GM21786 (cell line): ENCODE measurements around the gene SGK1.
"Not testable (repeated sequence)": the region's sequence is repeated elsewhere in the genome, so short reads cannot be mapped to it uniquely, and the experiment has no call there.

Source experiments
- ATAC-seq: cut with Tn5 transposase; IDR thresholded peaks from one replicate; pipeline ENCODE4 v1.9.1; 2021; ENCODE audit not compliant: unreplicated experiment

Gene SGK1

DNA sequence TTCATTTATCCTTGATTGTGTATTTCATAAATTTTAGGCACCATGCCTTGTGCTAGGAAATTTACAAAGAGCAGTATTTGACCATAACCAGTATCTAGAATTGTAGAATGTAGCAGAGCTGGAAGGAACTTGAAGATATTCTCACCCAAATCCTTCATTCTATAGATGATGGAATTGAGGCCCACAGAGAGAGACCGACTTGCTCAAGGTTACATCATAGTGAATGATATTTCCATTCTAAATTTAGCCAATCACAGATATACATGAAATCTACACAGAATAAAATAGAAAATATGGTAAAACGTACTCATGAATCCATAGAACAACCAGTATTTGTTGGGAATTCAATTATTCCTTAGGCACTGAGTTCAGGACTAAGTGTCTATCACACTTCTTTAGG lies 10.9 kb upstream of the SGK1 start:
- no peak for ATAC-seq

- no peak for ATAC-seq
Measured at GRCh38 chr6:134328138-134328537, 10.2 kb upstream of the SGK1 start.

DNA sequence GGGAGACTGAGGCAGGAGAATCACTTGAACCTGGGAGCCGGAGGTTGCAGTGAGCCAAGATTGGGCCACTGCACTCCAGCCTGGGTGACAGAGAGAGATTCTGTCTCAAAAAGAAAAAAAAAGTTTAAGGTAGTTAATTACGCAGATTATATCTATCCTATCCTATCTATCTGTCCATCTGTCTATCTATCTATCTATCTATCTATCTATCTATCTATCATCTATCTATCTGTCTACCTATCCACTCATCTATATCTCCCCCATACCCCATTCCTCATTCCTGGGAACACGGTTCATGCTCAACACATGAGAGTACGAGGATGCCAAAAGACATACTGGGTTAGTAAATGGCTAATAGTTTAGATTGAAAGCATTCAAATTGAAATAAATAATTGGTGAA lies 8.3 kb upstream of the SGK1 start:
- not testable (repeated sequence) for ATAC-seq

GRCh38 chr6:134324766-134325165 lies 6.9 kb upstream of the SGK1 start:
- ATAC-seq = no peak

GRCh38 chr6:134324141-134324540 lies 6.2 kb upstream of the SGK1 start:
- ATAC-seq = no peak

GRCh38 chr6:134323698-134324097 lies 5.8 kb upstream of the SGK1 start:
- no peak for ATAC-seq

- ATAC-seq = no peak
Measured at GRCh38 chr6:134323294-134323693, 5.4 kb upstream of the SGK1 start.

DNA sequence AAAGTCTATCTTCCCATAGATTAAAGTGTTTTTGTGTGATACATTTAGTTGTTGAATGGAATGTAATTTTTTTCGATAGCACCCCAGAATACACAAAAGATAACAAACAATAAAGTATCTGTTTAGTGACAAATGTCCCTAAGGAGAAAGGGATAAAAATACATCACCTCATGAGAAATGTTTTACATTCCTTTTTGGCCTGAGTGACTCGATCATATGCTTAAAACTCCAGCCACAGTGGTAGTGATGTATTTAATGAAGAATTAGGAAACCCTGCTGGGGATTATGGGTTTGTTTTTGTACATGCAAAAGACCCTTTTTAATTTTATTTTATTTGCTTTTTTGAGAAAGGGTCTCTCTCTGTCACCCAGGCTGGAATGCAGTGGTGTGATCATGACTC lies 4.3 kb upstream of the SGK1 start:
- no peak for ATAC-seq

- no peak for ATAC-seq
Measured at GRCh38 chr6:134321246-134321645, 3.3 kb upstream of the SGK1 start.

DNA sequence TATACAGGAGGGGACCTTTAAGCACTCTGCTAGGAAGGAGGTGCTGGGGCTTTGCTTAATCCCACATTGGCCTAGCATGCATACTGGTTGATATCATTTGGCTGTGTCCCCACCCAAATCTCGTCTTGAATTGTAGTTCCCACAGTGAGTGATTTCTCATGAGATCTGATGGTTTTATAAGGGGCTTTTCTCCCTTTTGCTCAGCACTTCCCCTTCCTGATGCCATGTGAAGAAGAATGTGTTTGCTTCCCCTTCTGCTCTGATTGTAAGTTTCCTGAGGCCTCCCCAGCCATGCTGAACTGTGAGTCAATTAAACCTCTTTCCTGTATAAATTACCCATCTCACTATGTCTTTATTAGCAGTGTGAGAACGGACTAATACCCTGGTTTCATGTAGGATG lies 1.8 kb upstream of the SGK1 start:
- ATAC-seq = not testable (repeated sequence)

DNA sequence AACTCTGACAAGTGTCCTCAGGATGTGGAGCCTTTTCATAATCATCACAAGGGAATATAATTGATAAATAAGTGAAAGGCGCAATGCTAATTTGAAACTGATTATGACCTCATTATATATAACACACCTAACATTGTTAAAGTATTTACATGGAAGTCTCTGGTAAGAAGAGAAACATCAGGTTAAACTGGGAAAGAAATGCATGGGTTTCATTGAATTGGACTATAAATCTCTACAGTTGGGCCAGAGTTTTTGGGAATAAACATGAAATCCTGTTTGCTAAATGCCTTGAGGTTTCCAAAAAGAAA lies 1.0 kb upstream of the SGK1 start:
- no peak for ATAC-seq

- no peak for ATAC-seq
Measured at GRCh38 chr6:134318236-134318973, 493 bp upstream of the SGK1 start.

DNA sequence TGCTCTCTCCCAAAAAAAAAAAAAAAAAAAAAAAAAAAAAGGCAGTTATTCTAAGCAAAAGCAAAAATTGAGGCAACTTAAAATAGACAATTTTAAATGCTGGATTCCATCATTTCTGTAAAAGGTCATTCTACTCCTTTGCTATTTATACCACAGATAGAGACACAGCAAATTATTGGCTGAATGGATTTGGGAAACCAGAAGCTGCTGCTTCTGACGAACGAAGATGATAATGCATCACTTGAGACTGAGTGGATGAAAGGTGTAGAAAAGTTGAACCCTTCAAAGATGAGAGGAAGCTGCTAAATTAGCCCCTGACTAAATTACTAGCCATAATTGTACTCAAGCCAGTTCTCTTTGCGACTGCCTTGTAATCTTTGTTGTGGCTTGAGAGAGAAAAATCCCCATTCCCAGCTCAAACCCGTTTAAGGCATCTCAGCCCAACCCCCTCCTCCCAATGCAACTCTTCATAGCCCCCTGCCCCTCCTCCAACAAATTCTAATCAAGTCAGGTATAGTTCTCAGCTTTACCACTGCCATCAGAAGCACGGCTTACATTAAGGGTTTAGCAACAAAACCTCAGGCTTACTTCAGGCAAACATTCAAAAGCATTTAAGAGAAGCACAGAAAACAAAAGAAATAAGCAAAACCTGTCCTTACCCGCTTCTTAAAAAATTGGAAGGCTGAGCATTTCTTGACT lies 1.0 kb downstream of the SGK1 start:
- ATAC-seq = no peak

DNA sequence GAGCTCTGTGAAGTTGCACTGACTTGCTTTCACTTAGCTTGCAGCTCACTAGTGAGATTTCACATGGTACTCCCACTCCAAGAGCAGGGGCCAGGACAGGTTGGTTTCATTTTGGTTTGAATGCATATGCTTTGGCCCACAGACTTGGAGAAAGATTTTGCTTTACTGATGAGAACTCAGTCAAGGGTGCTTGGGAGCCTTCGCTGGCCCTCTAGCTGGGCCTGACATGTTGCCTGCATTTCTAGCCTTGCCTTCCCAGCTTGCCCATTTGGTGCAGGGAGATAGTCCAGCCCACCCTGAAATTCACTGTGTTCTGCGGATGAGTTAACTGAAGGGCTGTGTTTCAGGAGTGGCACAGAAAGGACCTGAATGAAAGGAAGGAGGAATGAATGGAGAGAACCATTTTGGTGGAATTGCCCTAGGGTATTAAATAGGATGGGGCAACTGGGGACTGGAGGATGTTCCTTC lies 1.9 kb downstream of the SGK1 start:
- ATAC-seq = no peak

DNA sequence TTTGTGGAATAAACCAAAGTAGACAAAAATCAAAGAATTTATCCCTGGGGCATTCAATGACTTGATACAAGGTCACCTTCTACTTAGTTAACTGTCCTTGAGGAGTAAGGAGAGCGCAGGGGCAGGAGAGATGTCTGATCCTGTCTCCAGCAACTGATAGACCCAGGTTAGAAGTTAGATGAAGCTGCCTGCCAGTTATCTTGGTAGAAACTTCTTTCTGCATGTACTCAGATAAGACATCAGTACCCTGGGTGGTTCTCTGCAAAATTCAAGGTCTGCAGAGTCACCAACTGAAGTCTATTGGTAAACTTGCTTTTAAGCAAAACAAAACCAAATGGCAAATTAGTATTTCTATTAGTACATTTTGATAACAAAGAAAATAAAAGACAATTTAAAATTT lies 2.7 kb downstream of the SGK1 start:
- no peak for ATAC-seq

DNA sequence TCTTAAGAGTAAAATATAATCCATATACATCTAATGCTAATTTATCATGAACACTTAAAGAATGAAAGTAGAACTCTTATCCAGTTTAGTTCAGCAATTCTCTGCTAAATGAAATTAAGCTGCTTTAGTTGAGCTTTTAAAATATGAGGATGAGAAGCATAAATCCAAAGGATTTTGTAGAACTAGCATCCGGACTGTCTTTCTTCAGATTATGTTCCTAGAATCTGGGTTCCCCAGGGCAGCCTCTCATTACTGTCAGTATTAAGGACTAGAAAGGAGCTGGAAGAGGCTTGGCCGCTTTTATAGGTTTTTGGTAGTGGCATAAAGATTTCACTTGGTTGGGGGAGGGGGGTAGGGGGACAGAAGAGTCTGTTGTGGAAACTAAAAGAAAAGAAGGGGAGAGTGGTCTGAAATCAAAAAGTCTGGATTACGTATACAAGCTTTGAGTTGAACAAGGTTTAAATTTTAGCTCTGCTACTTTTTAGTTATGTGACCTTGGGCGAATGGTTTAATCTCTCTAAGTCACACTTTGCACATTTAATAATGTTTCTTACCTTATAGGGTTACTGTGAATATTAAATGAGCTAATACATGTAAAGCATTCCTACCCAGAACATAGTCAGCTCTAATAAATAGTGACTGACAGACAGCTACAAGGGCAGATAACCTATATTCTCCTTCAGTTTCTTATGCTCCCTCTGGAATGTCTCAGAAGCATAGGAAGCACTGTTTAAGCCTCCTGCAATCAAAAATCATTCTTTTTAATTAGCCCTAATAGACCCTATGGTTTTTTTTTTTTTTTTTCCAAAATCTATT lies 3.7 kb downstream of the SGK1 start:
- ATAC-seq = no peak

DNA sequence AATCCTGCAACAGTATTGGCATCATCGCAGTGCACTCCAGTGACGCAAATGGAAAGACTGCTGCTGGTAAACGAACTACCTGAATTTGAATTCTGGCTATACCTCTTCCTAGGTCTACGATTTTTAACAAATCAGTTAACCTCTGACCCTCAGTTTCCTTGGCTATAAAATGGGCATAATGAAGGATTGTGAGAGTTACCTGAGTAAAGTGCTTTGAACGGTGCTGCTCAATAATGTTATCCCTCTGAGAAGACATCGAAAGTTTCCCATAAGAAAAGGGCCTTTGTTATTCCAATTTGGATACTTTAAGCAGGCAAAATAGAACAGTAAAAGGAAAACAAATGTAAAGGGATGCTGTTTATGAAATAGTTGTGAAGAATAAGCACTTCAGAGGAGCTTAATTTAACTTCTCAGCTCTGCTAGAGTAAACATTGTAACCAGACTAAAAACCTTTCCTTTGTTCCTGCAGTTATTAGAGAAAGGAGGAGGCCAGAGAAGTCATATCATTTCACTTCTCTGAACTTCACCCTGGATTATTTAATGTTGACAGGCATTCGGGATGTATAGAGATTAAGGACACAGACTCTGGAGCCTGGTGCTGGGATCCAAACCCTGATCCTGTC lies 5.8 kb downstream of the SGK1 start:
- ATAC-seq = no peak

GRCh38 chr6:134310817-134311216 lies 7.1 kb downstream of the SGK1 start:
- no peak for ATAC-seq

- no peak for ATAC-seq
Measured at GRCh38 chr6:134309983-134310605, 7.8 kb downstream of the SGK1 start.

- no peak for ATAC-seq
Measured at GRCh38 chr6:134309227-134309626, 8.7 kb downstream of the SGK1 start.

GRCh38 chr6:134308800-134309199 lies 9.1 kb downstream of the SGK1 start:
- ATAC-seq = no peak
